HEK293 (cell line): ENCODE data around the gene BTG2.

Source experiments
- ATF2 ChIP-seq: fragments of 450-650 bp; formaldehyde crosslinking; IDR thresholded peaks from 2 replicates; pipeline ENCODE4 v1.5.1; 2016; ENCODE audit warnings: missing biosample characterization, missing genetic modification characterization, low read depth
- ELK4 ChIP-seq: IDR thresholded peaks from 2 replicates; pipeline ENCODE4 v1.6.1; 2011; ENCODE audit warnings: mild to moderate bottlenecking, low read depth, low read length, borderline replicate concordance
- HIC1 ChIP-seq: fragments of 450-650 bp; formaldehyde crosslinking; IDR thresholded peaks from 2 replicates; pipeline ENCODE4 v1.5.1; 2016; ENCODE audit warnings: missing biosample characterization, missing genetic modification characterization
- KLF1 ChIP-seq: fragments of 450-650 bp; formaldehyde crosslinking; IDR thresholded peaks from 2 replicates; pipeline ENCODE4 v1.5.1; 2016; ENCODE audit warnings: missing biosample characterization, missing genetic modification characterization
- KLF8 ChIP-seq: fragments of 450-650 bp; formaldehyde crosslinking; IDR thresholded peaks from 2 replicates; pipeline ENCODE4 v1.5.1; 2016; ENCODE audit warnings: missing biosample characterization, missing genetic modification characterization
- KLF9 ChIP-seq: fragments of 450-650 bp; formaldehyde crosslinking; IDR thresholded peaks from 2 replicates; pipeline ENCODE4 v1.5.1; 2016; ENCODE audit warnings: missing biosample characterization, missing genetic modification characterization, low read depth
- PATZ1 ChIP-seq: fragments of 450-650 bp; formaldehyde crosslinking; IDR thresholded peaks from 2 replicates; pipeline ENCODE4 v1.5.1; 2016; ENCODE audit warnings: missing biosample characterization, missing genetic modification characterization
- PBX3 ChIP-seq: sonication (generic); formaldehyde crosslinking; IDR thresholded peaks from 2 replicates; pipeline ENCODE4 v1.8.1; 2022; ENCODE audit warnings: mild to moderate bottlenecking, moderate library complexity, missing genetic modification reagents
- SCRT2 ChIP-seq: fragments of 450-650 bp; formaldehyde crosslinking; IDR thresholded peaks from 2 replicates; pipeline ENCODE4 v1.5.1; 2016; ENCODE audit warnings: missing biosample characterization, missing genetic modification characterization
- SP3 ChIP-seq: fragments of 450-650 bp; formaldehyde crosslinking; IDR thresholded peaks from 2 replicates; pipeline ENCODE4 v1.5.1; 2016; ENCODE audit warnings: missing biosample characterization, missing genetic modification characterization
- SP7 ChIP-seq: fragments of 450-650 bp; formaldehyde crosslinking; IDR thresholded peaks from 2 replicates; pipeline ENCODE4 v1.5.1; 2016; ENCODE audit warnings: missing biosample characterization, missing genetic modification characterization
- WT1 ChIP-seq: fragments of 450-650 bp; formaldehyde crosslinking; IDR thresholded peaks from 2 replicates; pipeline ENCODE4 v1.5.1; 2016; ENCODE audit warnings: missing biosample characterization, missing genetic modification characterization
- ZBTB20 ChIP-seq: fragments of 450-650 bp; formaldehyde crosslinking; IDR thresholded peaks from 2 replicates; pipeline ENCODE4 v1.5.1; 2016; ENCODE audit warnings: missing biosample characterization, missing genetic modification characterization
- ZBTB49 ChIP-seq: fragments of 450-650 bp; formaldehyde crosslinking; IDR thresholded peaks from 2 replicates; pipeline ENCODE4 v1.5.1; 2016; ENCODE audit warnings: missing biosample characterization, missing genetic modification characterization, low read depth
- ZEB2 ChIP-seq: fragments of 450-650 bp; formaldehyde crosslinking; IDR thresholded peaks from 2 replicates; pipeline ENCODE4 v1.5.1; 2016; ENCODE audit warnings: missing biosample characterization, missing genetic modification characterization
- ZNF121 ChIP-seq: fragments of 450-650 bp; formaldehyde crosslinking; IDR thresholded peaks from 2 replicates; pipeline ENCODE4 v1.5.1; 2016; ENCODE audit warnings: missing biosample characterization, missing genetic modification characterization
- ZNF140 ChIP-seq: fragments of 450-650 bp; formaldehyde crosslinking; IDR thresholded peaks from 2 replicates; pipeline ENCODE4 v1.5.1; 2016; ENCODE audit warnings: missing biosample characterization, missing genetic modification characterization
- ZNF155 ChIP-seq: fragments of 450-650 bp; formaldehyde crosslinking; IDR thresholded peaks from 2 replicates; pipeline ENCODE4 v1.5.1; 2016; ENCODE audit warnings: missing biosample characterization, missing genetic modification characterization
- ZNF341 ChIP-seq: fragments of 450-650 bp; formaldehyde crosslinking; IDR thresholded peaks from 2 replicates; pipeline ENCODE4; 2016; ENCODE audit warnings: low read depth, missing biosample characterization, missing genetic modification characterization
- ZNF362 ChIP-seq: fragments of 450-650 bp; formaldehyde crosslinking; IDR thresholded peaks from 2 replicates; pipeline ENCODE4 v1.5.1; 2016; ENCODE audit warnings: missing biosample characterization, missing genetic modification characterization
- ZNF366 ChIP-seq: fragments of 450-650 bp; formaldehyde crosslinking; conservative IDR thresholded peaks from 2 replicates; pipeline ENCODE4 v1.5.1; 2016; ENCODE audit warnings: missing biosample characterization, missing genetic modification characterization
- ZNF391 ChIP-seq: fragments of 450-650 bp; formaldehyde crosslinking; IDR thresholded peaks from 2 replicates; pipeline ENCODE4 v1.5.1; 2016; ENCODE audit warnings: low read depth, missing biosample characterization, missing genetic modification characterization, borderline replicate concordance
- ZNF580 ChIP-seq: fragments of 450-650 bp; formaldehyde crosslinking; IDR thresholded peaks from 2 replicates; pipeline ENCODE4 v1.5.1; 2016; ENCODE audit warnings: missing biosample characterization, missing genetic modification characterization
- ZNF670 ChIP-seq: fragments of 450-650 bp; formaldehyde crosslinking; IDR thresholded peaks from 2 replicates; pipeline ENCODE4 v1.5.1; 2016; ENCODE audit warnings: missing biosample characterization, missing genetic modification characterization, low read depth
- ZNF76 ChIP-seq: fragments of 450-650 bp; formaldehyde crosslinking; IDR thresholded peaks from 2 replicates; pipeline ENCODE4; 2016; ENCODE audit warnings: low read depth, missing biosample characterization, missing genetic modification characterization, borderline replicate concordance
- ZNF843 ChIP-seq: fragments of 450-650 bp; formaldehyde crosslinking; IDR thresholded peaks from 2 replicates; pipeline ENCODE4 v1.5.1; 2016; ENCODE audit warnings: missing biosample characterization, missing genetic modification characterization
- ZSCAN30 ChIP-seq: fragments of 450-650 bp; IDR thresholded peaks from 2 replicates; pipeline ENCODE4 v1.5.1; 2018; ENCODE audit warnings: missing biosample characterization, mild to moderate bottlenecking, missing genetic modification characterization, moderate library complexity

Gene BTG2

GRCh38 chr1:203290261-203291089 lies 14.8 kb upstream of the BTG2 start (continued):
- peak; percentile 96 for TF ChIP-seq HIC1 (tag by site-specific recombination)
- TF ChIP-seq KLF1, result peak; percentile 93
- TF ChIP-seq ZEB2 (tag by site-specific recombination), result peak; percentile 83
- no peak for TF ChIP-seq ZBTB49 (tag by site-specific recombination)
- peak; percentile 90 for TF ChIP-seq SP3 (tag by site-specific recombination)
- TF ChIP-seq ZBTB20 (tag by site-specific recombination), result peak; percentile 50
- TF ChIP-seq SP7 (tag by site-specific recombination), result peak; percentile 90
- peak; percentile 56; the same call in 1 of the 2 replicates for TF ChIP-seq ATF2
- TF ChIP-seq ZNF366 (tag by site-specific recombination), result 0 out of 2 replicates have a peak, but pooled peaks have one; percentile 11
- peak; percentile 56; the same call in 1 of the 2 replicates for TF ChIP-seq SCRT2 (tag by site-specific recombination)
- TF ChIP-seq ZNF391 (tag by site-specific recombination), result no peak
- TF ChIP-seq ELK4, result peak; percentile 99
- TF ChIP-seq ZNF362 (tag by site-specific recombination), result peak; percentile 78
- TF ChIP-seq PBX3 (CRISPR knock-in tag), result 0 out of 2 replicates have a peak, but pooled peaks have one; percentile 41
- peak; percentile 19; the same call in 1 of the 2 replicates for TF ChIP-seq ZNF76 (tag by site-specific recombination)
- no peak for TF ChIP-seq ZNF670 (tag by site-specific recombination)
- TF ChIP-seq WT1 (tag by site-specific recombination), result peak; percentile 92
- TF ChIP-seq ZNF580 (tag by site-specific recombination), result peak; percentile 92
- 0 out of 2 replicates have a peak, but pooled peaks have one; percentile 31 for TF ChIP-seq ZNF843 (tag by site-specific recombination)
- no peak for TF ChIP-seq ZNF121 (tag by site-specific recombination)
- no peak for TF ChIP-seq ZSCAN30 (tag by site-specific recombination)
- peak; percentile 89 for TF ChIP-seq PATZ1 (tag by site-specific recombination)
- peak; percentile 70 for TF ChIP-seq KLF8
- TF ChIP-seq ZNF155 (tag by site-specific recombination), result no peak
- peak; percentile 83 for TF ChIP-seq ZNF341
- peak; percentile 78 for TF ChIP-seq KLF9
- TF ChIP-seq ZNF140, result no peak
